ENCODE results near the gene PRICKLE1. TPM values are rescaled to one million over a fixed set of nuclear protein-coding genes. Genes with fewer than 3 reads are reported as not detected.

PRICKLE1 gene
- total RNA-seq, 1 donor from 2014 or later, result 4.5 TPM

GRCh38 chr12:42510823-42511222, 78.7 kb downstream of the PRICKLE1 start:
- Mint-ChIP-seq H3K4me1 (no peaks in the 10 kb centered on the region), H3K9me3 (no peaks in the 10 kb centered on the region), H3K4me3 (no peak overlapping the region), H3K27ac (no peak overlapping the region), H3K36me3 (ENCODE audit: low read depth) (no peaks in the 10 kb centered on the region), H3K27me3 (no peaks in the 10 kb centered on the region)
- ATAC-seq (ENCODE audit: low read depth) (no peak), DNase-seq (no peak)
- intact Hi-C loops (cut with micrococcal nuclease), result no loop called here
- ChIA-PET POLR2A (no interaction called here), CTCF (no interaction called here)
- TF ChIP-seq CTCF (IDR thresholded peaks at IDR 0.05), result no peak

GRCh38 chr12:42508913-42509460, 80.6 kb downstream of the PRICKLE1 start:
- POLR2A ChIA-PET, result no interaction called here
- Mint-ChIP-seq H3K27ac (no peak overlapping the region), H3K4me3 (no peak overlapping the region), H3K4me1 (no peaks in the 10 kb centered on the region), H3K27me3 (no peaks in the 10 kb centered on the region), H3K9me3 (no peaks in the 10 kb centered on the region), H3K36me3 (ENCODE audit: low read depth) (no peaks in the 10 kb centered on the region)
- CTCF ChIA-PET, result no interaction called here
- no peak for DNase-seq
- ATAC-seq (ENCODE audit: low read depth), result no peak
- intact Hi-C loops (cut with micrococcal nuclease), result no loop called here
- no peak for TF ChIP-seq CTCF (IDR thresholded peaks at IDR 0.05)

DNA sequence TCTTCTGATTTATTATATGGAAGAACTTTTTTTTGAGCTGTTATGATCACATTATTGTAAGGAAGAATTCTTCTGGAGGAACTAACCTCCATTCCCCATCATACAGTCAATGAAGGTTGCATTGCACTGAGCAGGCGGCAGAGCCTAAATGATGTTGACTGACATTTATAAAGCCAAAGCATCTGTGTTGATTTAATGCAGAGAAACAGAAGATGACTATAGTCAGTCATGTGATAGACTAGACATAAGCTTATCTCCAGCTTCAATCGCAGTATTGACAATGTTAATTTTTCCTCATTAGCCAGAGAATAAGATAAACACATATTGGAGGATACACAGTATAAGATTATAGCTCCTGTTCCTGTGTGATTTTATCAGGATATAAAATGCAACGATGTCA, 82.0 kb downstream of the PRICKLE1 start:
- DNase-seq (no peak), ATAC-seq (ENCODE audit: low read depth) (no peak)
- no peaks in the 10 kb centered on the region for H3K36me3 Mint-ChIP-seq (ENCODE audit: low read depth)
- H3K9me3 Mint-ChIP-seq, result no peaks in the 10 kb centered on the region
- no peak for TF ChIP-seq CTCF (IDR thresholded peaks at IDR 0.05)
- no peaks in the 10 kb centered on the region for H3K4me1 Mint-ChIP-seq
- H3K27ac Mint-ChIP-seq, result no peak overlapping the region
- ChIA-PET CTCF (no interaction called here), POLR2A (no interaction called here)
- no peaks in the 10 kb centered on the region for H3K27me3 Mint-ChIP-seq
- intact Hi-C loops (cut with micrococcal nuclease), result no loop called here
- H3K4me3 Mint-ChIP-seq, result no peak overlapping the region

- Mint-ChIP-seq H3K27ac (no peak overlapping the region), H3K36me3 (ENCODE audit: low read depth) (no peaks in the 10 kb centered on the region), H3K9me3 (no peaks in the 10 kb centered on the region), H3K4me1 (no peaks in the 10 kb centered on the region), H3K4me3 (no peak overlapping the region), H3K27me3 (no peaks in the 10 kb centered on the region)
- POLR2A ChIA-PET, result no interaction called here
- CTCF ChIA-PET, result no interaction called here
- no peak for TF ChIP-seq CTCF (IDR thresholded peaks at IDR 0.05)
- DNase-seq (no peak), ATAC-seq (ENCODE audit: low read depth) (no peak)
- intact Hi-C loops (cut with micrococcal nuclease), result no loop called here
Measured at GRCh38 chr12:42507081-42507480, 82.5 kb downstream of the PRICKLE1 start.

GRCh38 chr12:42504049-42504448, 85.5 kb downstream of the PRICKLE1 start:
- Mint-ChIP-seq H3K27ac (no peak overlapping the region), H3K9me3 (no peaks in the 10 kb centered on the region), H3K4me3 (no peak overlapping the region), H3K36me3 (ENCODE audit: low read depth) (no peaks in the 10 kb centered on the region), H3K4me1 (no peaks in the 10 kb centered on the region), H3K27me3 (no peaks in the 10 kb centered on the region)
- no peak for ATAC-seq (ENCODE audit: low read depth)
- TF ChIP-seq CTCF (IDR thresholded peaks at IDR 0.05), result no peak
- intact Hi-C loops (cut with micrococcal nuclease), result no loop called here
- POLR2A ChIA-PET, result no interaction called here
- CTCF ChIA-PET, result no interaction called here
- no peak for DNase-seq
